PC-9 (cell line): ENCODE results near the gene MYBPHL. TPM values are rescaled to one million over a fixed set of nuclear protein-coding genes. Genes with fewer than 3 reads are reported as not detected.

ENCODE experiments used
- BruUV-seq: library from RNA; stranded (reverse); fragments of 400-500 nt; replicated peaks from 2 replicates; lab custom pipeline; 2021; lab: Mats Ljungman, UMichigan
- CTCF ChIA-PET: fragments of 300-600 bp; sonication (Branson Sonifier 250); formaldehyde crosslinking; loops from one replicate; lab custom pipeline; 2022; ENCODE audit warnings: antibody characterized with exemption; lab: Charles Lee
- POLR2A ChIA-PET: fragments of 300-600 bp; sonication (Branson Sonifier 250); formaldehyde crosslinking; loops from one replicate; lab custom pipeline; 2022; ENCODE audit warnings: antibody characterized with exemption; ENCODE audit not compliant: unreplicated experiment; lab: Charles Lee
- DNase-seq, 2 experiments: peaks; one replicate each; pipeline versions ENCODE4 v3.0.0 to v3.0.0-alpha.2; 2015 to 2022; ENCODE audit warnings: mixed read lengths in 1 of 2
- H2AFZ ChIP-seq: fragments of 200-600 bp; sonication (generic); 2 replicates; pipeline ENCODE4 v1.8.1; 2017; ENCODE audit warnings: antibody characterized with exemption
- H3F3A ChIP-seq: fragments of 200-600 bp; sonication (generic); 2 replicates; pipeline ENCODE4 v1.8.1; 2017; ENCODE audit warnings: antibody characterized with exemption, mild to moderate bottlenecking, low read depth; ENCODE audit not compliant: insufficient read depth
- H3K27ac ChIP-seq: fragments of 200-600 bp; sonication (generic); 2 replicates; pipeline ENCODE4 v1.6.1; 2016; ENCODE audit warnings: mixed run types
- H3K27me3 ChIP-seq: fragments of 200-600 bp; sonication (generic); 2 replicates; pipeline ENCODE4 v1.6.1; 2016; ENCODE audit warnings: low read depth, mixed run types; ENCODE audit not compliant: insufficient read depth
- H3K36me3 ChIP-seq: fragments of 200-600 bp; sonication (generic); 2 replicates; pipeline ENCODE4 v1.6.1; 2016; ENCODE audit warnings: low read depth, mixed run types
- H3K4me1 ChIP-seq: fragments of 200-600 bp; sonication (generic); replicated peaks from 2 replicates; pipeline ENCODE4 v1.6.1; 2016; ENCODE audit warnings: mixed run types; ENCODE audit not compliant: insufficient read depth
- H3K4me2 ChIP-seq: fragments of 200-600 bp; sonication (generic); 2 replicates; pipeline ENCODE4 v1.6.1; 2017; ENCODE audit warnings: mixed run types
- H3K4me3 ChIP-seq: fragments of 200-600 bp; sonication (generic); 2 replicates; pipeline ENCODE4 v1.6.1; 2016; ENCODE audit warnings: mixed run types
- H3K79me2 ChIP-seq: fragments of 200-600 bp; sonication (generic); 2 replicates; pipeline ENCODE4 v1.6.1; 2017; ENCODE audit warnings: low read depth, mixed run types
- H3K9me2 ChIP-seq: fragments of 200-600 bp; sonication (generic); 2 replicates; pipeline ENCODE4 v1.8.1; 2017; ENCODE audit warnings: mild to moderate bottlenecking; ENCODE audit not compliant: insufficient read depth
- H3K9me3 ChIP-seq: fragments of 200-600 bp; sonication (generic); 2 replicates; pipeline ENCODE4 v1.8.1; 2016; ENCODE audit warnings: low read depth; ENCODE audit not compliant: insufficient read depth
- H4K20me1 ChIP-seq: fragments of 200-600 bp; sonication (generic); 2 replicates; pipeline ENCODE4 v1.8.1; 2017; ENCODE audit not compliant: insufficient read depth
- CTCF ChIP-seq: fragments of 200-600 bp; sonication (generic); conservative IDR thresholded peaks from 2 replicates; pipeline ENCODE4 v1.6.1; 2017; ENCODE audit warnings: mixed run types, antibody characterized with exemption, mild to moderate bottlenecking, moderate library complexity
- EZH2 ChIP-seq: fragments of 200-600 bp; sonication (generic); IDR thresholded peaks from 2 replicates; pipeline ENCODE4 v1.8.0; 2017; ENCODE audit warnings: antibody characterized with exemption, low read depth
- intact Hi-C: fragments of 100-400 bp; cut with micrococcal nuclease; formaldehyde crosslinking; loops from one replicate; pipeline ENCODE4 v1.10.0; 2022; ENCODE audit not compliant: unreplicated experiment
- total RNA-seq: library from RNA; stranded (reverse); gene quantifications from 2 replicates; pipeline ENCODE4 v1.2.3, GENCODE V29; 2021

The MYBPHL gene
- total RNA-seq, 1 experiment from 2014 or later = not detected

- peaks cover 12% of the 10 kb centered on the region for H3K9me3 ChIP-seq
- intact Hi-C loops = no loop called here
- ChIA-PET POLR2A (no interaction called here), CTCF (no interaction called here)
- no peak overlapping the region for H3K4me3 ChIP-seq
- TF ChIP-seq CTCF = no peak
- no peak for TF ChIP-seq EZH2
- no peaks in the 10 kb centered on the region for H3K79me2 ChIP-seq
- no peak overlapping the region for H3K4me2 ChIP-seq
- H4K20me1 ChIP-seq = no peaks in the 10 kb centered on the region
- H2AFZ ChIP-seq = no peak overlapping the region
- BruUV-seq = no TSS peak
- no peak overlapping the region for H3K27ac ChIP-seq
- H3K36me3 ChIP-seq = peaks cover 11% of the 10 kb centered on the region; the same call in 1 of the 2 replicates
- H3K9me2 ChIP-seq = no peaks in the 10 kb centered on the region
- no peaks in the 10 kb centered on the region for H3F3A ChIP-seq
- H3K4me1 ChIP-seq = no peaks in the 10 kb centered on the region
- H3K27me3 ChIP-seq = no peaks in the 10 kb centered on the region
- no peak for DNase-seq
Observed at GRCh38 chr1:109327285-109327684, 20.5 kb upstream of the MYBPHL start.

GRCh38 chr1:109322974-109323373 is 16.2 kb upstream of the MYBPHL start:
- Histone ChIP-seq H3K4me2 (no peak overlapping the region), H4K20me1 (no peaks in the 10 kb centered on the region), H3K27me3 (no peaks in the 10 kb centered on the region), H3K79me2 (no peaks in the 10 kb centered on the region), H3K9me2 (0 out of 2 replicates have a peak, but pooled peaks cover 4% of the 10 kb centered on the region), H3F3A (no peaks in the 10 kb centered on the region), H3K4me1 (no peaks in the 10 kb centered on the region), H2AFZ (no peak overlapping the region), H3K36me3 (peaks cover 4% of the 10 kb centered on the region; the same call in 1 of the 2 replicates), H3K9me3 (no peaks in the 10 kb centered on the region), H3K27ac (no peak overlapping the region), H3K4me3 (no peak overlapping the region)
- ChIA-PET CTCF (no interaction called here), POLR2A (interaction anchor here (0.7 kb wide), 1 partner anchor 21 kb away, joined by 4 read pairs; no protein-coding TSS in a partner anchor)
- TF ChIP-seq CTCF (no peak), EZH2 (no peak)
- no TSS peak for BruUV-seq
- intact Hi-C loops = no loop called here
- no peak for DNase-seq

- ChIA-PET CTCF (no interaction called here), POLR2A (no interaction called here)
- Histone ChIP-seq H3K9me3 (no peaks in the 10 kb centered on the region), H2AFZ (no peak overlapping the region), H3K4me3 (no peak overlapping the region), H3F3A (no peaks in the 10 kb centered on the region), H3K27ac (no peak overlapping the region), H3K4me2 (no peak overlapping the region), H3K9me2 (0 out of 2 replicates have a peak, but pooled peaks cover 4% of the 10 kb centered on the region), H3K27me3 (no peaks in the 10 kb centered on the region), H3K4me1 (no peaks in the 10 kb centered on the region), H3K79me2 (no peaks in the 10 kb centered on the region), H3K36me3 (peaks cover 4% of the 10 kb centered on the region; the same call in 1 of the 2 replicates), H4K20me1 (no peaks in the 10 kb centered on the region)
- TF ChIP-seq CTCF (no peak), EZH2 (no peak)
- no peak for DNase-seq
- intact Hi-C loops = no loop called here
- no TSS peak for BruUV-seq
Observed at GRCh38 chr1:109319114-109319513, 12.3 kb upstream of the MYBPHL start.
